Brain microvascular endothelial cell (primary cell): Measurements from ENCODE around the gene SELE.
"Not testable (repeated sequence)": the region's sequence is repeated elsewhere in the genome, so short reads cannot be mapped to it uniquely, and the experiment has no call there.

ENCODE experiments used
- DNase-seq: peaks from one replicate; pipeline ENCODE4 v3.0.0-alpha.2; 2020
- H3K27ac ChIP-seq: fragments of 250-450 bp; sonication (Bioruptor Pico); 2 replicates; pipeline ENCODE4 v1.5.1; 2020; ENCODE audit warnings: mild to moderate bottlenecking, moderate library complexity
- H3K27me3 ChIP-seq: fragments of 250-450 bp; sonication (Bioruptor Pico); replicated peaks from 2 replicates; pipeline ENCODE4 v1.5.1; 2020; ENCODE audit warnings: mild to moderate bottlenecking
- H3K36me3 ChIP-seq: fragments of 250-450 bp; sonication (Bioruptor Pico); replicated peaks from 2 replicates; pipeline ENCODE4 v1.5.1; 2020; ENCODE audit warnings: mild to moderate bottlenecking
- H3K4me3 ChIP-seq: 2 replicates; pipeline ENCODE4 v1.5.1; 2011; ENCODE audit warnings: low read depth, mild to moderate bottlenecking, control low read depth, low read length, moderate library complexity
- in situ Hi-C: cut with HindIII; loops from 2 replicates; pipeline ENCODE4 v1.10.0; 2017; ENCODE audit warnings: low sequenced_read_pairs, low pct_ligation_motif_present
- TF ChIP-seq, protein P1 (sequence below): IDR thresholded peaks from 2 replicates; pipeline ENCODE4 v1.5.1; 2011; ENCODE audit warnings: low read depth, mild to moderate bottlenecking, moderate library complexity, low read length, control low read depth, inconsistent platforms; ENCODE audit errors: missing control alignments

SELE gene

DNA sequence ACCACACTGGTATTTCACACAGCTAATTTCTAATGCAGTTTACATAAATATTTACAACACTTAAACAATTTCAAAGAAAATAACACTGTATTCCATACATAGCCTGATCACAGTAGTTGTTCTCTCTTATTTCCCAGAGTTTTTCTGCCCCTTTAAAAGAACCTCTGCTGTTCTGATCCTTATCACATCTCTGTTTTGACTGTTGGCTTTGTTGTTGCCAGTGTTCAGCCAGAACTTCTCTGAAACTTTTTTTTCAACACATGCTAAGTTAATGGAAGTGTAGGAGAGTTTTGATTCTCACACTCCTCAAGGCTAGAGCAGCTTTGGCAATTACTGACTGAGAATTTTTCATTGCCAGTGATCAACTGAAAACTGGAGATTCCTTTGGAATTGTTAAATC lies 11.1 kb downstream of the SELE start:
- Histone ChIP-seq H3K4me3 (no peak overlapping the region), H3K36me3 (no peaks in the 10 kb centered on the region), H3K27ac (no peak overlapping the region), H3K27me3 (no peaks in the 10 kb centered on the region)
- no peak for DNase-seq
- TF ChIP-seq, protein P1, sequence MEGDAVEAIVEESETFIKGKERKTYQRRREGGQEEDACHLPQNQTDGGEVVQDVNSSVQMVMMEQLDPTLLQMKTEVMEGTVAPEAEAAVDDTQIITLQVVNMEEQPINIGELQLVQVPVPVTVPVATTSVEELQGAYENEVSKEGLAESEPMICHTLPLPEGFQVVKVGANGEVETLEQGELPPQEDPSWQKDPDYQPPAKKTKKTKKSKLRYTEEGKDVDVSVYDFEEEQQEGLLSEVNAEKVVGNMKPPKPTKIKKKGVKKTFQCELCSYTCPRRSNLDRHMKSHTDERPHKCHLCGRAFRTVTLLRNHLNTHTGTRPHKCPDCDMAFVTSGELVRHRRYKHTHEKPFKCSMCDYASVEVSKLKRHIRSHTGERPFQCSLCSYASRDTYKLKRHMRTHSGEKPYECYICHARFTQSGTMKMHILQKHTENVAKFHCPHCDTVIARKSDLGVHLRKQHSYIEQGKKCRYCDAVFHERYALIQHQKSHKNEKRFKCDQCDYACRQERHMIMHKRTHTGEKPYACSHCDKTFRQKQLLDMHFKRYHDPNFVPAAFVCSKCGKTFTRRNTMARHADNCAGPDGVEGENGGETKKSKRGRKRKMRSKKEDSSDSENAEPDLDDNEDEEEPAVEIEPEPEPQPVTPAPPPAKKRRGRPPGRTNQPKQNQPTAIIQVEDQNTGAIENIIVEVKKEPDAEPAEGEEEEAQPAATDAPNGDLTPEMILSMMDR: no peak
- in situ Hi-C loops: no loop called here

DNA sequence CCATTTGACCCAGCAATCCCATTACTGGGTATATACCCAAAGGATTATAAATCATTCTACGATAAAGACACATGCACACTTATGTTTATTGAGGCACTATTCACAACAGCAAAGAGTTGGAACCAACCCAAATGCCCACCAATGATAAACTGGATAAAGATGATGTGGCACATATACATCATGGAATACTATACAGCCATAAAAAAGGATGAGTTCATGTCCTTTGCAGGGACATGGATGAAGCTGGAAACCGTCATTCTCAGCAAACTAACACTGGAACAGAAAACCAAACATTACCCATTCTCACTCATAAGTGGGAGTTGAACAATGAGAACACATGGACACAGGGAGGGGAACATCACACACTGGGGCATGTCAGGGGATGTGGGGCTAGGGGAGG lies 18.8 kb downstream of the SELE start:
- DNase-seq, H3K27me3 ChIP-seq, H3K4me3 ChIP-seq, in situ Hi-C loops, H3K27ac ChIP-seq, H3K36me3 ChIP-seq: not testable (repeated sequence)

DNA sequence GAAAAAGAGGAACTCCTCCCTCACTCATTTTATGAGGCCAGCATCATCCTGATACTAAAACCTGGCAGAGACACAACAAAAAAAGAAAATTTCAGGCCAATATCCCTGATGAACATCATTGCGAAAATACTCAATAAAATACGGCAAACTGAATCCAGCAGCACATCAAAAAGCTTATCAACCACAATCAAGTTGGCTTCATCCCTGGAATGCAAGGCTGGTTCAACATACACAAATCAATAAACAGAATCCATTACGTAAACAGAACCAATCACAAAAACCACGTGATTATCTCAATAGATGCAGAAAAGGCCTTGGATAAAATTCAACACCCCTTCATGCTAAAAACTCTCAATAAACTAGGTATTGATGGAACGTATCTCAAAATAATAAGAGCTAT lies 20.8 kb downstream of the SELE start:
- in situ Hi-C loops, DNase-seq, H3K4me3 ChIP-seq, H3K27me3 ChIP-seq, H3K27ac ChIP-seq, H3K36me3 ChIP-seq: not testable (repeated sequence)

- in situ Hi-C loops: no loop called here
These were observed 21.6 kb downstream of the SELE start for GRCh38 chr1:169712309-169712631.

GRCh38 chr1:169711469-169712308 lies 22.2 kb downstream of the SELE start, which contains the start of gene SELL:
Gene SELL, minus strand, starts transcription at chr1:169711620. Its CDS starts 122 bp downstream, at chr1:169711498.
- Histone ChIP-seq H3K27ac (no peak within 1 kb of the TSS), H3K27me3 (no peaks in the 10 kb centered on the region), H3K36me3 (no peaks in the 10 kb centered on the region), H3K4me3 (peak within 1 kb of the TSS; percentile 6)
- TF ChIP-seq, protein P1: peak; percentile 96
- peak; percentile 62 for DNase-seq
- in situ Hi-C loops: no loop called here

More at GRCh38 chr1:169712309-169712631, 21.6 kb downstream of the SELE start:
- H3K27ac ChIP-seq: no peak overlapping the region
- TF ChIP-seq, protein P1: no peak
- no peak overlapping the region for H3K4me3 ChIP-seq
- H3K36me3 ChIP-seq: no peaks in the 10 kb centered on the region
- DNase-seq: no peak
- no peaks in the 10 kb centered on the region for H3K27me3 ChIP-seq

GRCh38 chr1:169708647-169709046 lies 25.2 kb downstream of the SELE start:
- in situ Hi-C loops: no loop called here
- no peak for DNase-seq
- TF ChIP-seq, protein P1: no peak
- H3K27ac ChIP-seq: no peak overlapping the region
- no peaks in the 10 kb centered on the region for H3K36me3 ChIP-seq
- H3K4me3 ChIP-seq: no peak overlapping the region
- H3K27me3 ChIP-seq: no peaks in the 10 kb centered on the region
